HL-60 (cell line): Measurements from ENCODE around the gene HSPD1.

Experiments
- CTCF ChIP-seq: IDR thresholded peaks from one replicate; pipeline ENCODE4 v1.5.1; 2011; ENCODE audit warnings: low read length, control low read depth, inconsistent platforms; ENCODE audit not compliant: insufficient read depth
- POLR2AphosphoS5 ChIP-seq: IDR thresholded peaks from 2 replicates; pipeline ENCODE4 v1.6.1; 2012; ENCODE audit warnings: low read depth
- REST ChIP-seq: IDR thresholded peaks from 2 replicates; pipeline ENCODE4 v1.6.1; 2012; ENCODE audit warnings: low read depth; ENCODE audit not compliant: insufficient replicate concordance

GRCh38 chr2:197504000-197504399 lies 4.4 kb upstream of the HSPD1 start:
- TF ChIP-seq CTCF (no peak), REST (no peak), POLR2AphosphoS5 (no peak)
